ENCODE data around the gene MYPOP. TPM values are rescaled to one million over a fixed set of nuclear protein-coding genes. Genes with fewer than 3 reads are reported as not detected.

Gene MYPOP
- total and polyA plus RNA-seq, 2 of the 13 experiments (the other 11 are each of a cell fraction or from before 2014, with no cell fraction given), result 2.3 to 2.7 TPM

- peak; percentile 89; the same call in 1 of the 2 replicates for TF ChIP-seq ZNF747 (CRISPR knock-in tag; IDR thresholded peaks at IDR 0.05; ENCODE audit: borderline replicate concordance)
- TF ChIP-seq MXD4 (CRISPR knock-in tag; IDR thresholded peaks at IDR 0.05), result peak; percentile 18; the same call in 1 of the 2 replicates
- peak; percentile 49; the same call in 1 of the 2 replicates for TF ChIP-seq ZNF557 (CRISPR knock-in tag; IDR thresholded peaks at IDR 0.05)
- no peak for TF ChIP-seq ESRRA (CRISPR knock-in tag; IDR thresholded peaks at IDR 0.05; ENCODE audit: low read depth)
- TF ChIP-seq ZNF543 (CRISPR knock-in tag; IDR thresholded peaks at IDR 0.05), result no peak
- TF ChIP-seq BORCS8-MEF2B (CRISPR knock-in tag; IDR thresholded peaks at IDR 0.05), result no peak
- no peak for TF ChIP-seq STAT5B (CRISPR knock-in tag; IDR thresholded peaks at IDR 0.05)
- TF ChIP-seq PRDM10 (CRISPR knock-in tag; IDR thresholded peaks at IDR 0.05; ENCODE audit: low read depth), result peak; percentile 67; the same call in 1 of the 2 replicates
- TF ChIP-seq HMGXB3 (CRISPR knock-in tag; IDR thresholded peaks at IDR 0.05; ENCODE audit: borderline replicate concordance), result peak; percentile 69; the same call in 1 of the 2 replicates
- no peak for TF ChIP-seq ZNF160 (CRISPR knock-in tag; IDR thresholded peaks at IDR 0.05)
- TF ChIP-seq ZNF292 (CRISPR knock-in tag; IDR thresholded peaks at IDR 0.05; ENCODE audit: borderline replicate concordance, low read depth), result 0 out of 2 replicates have a peak, but pooled peaks have one; percentile 27
- 0 out of 2 replicates have a peak, but pooled peaks have one; percentile 25 for TF ChIP-seq ZSCAN22 (CRISPR knock-in tag; IDR thresholded peaks at IDR 0.05)
- TF ChIP-seq, protein P1, sequence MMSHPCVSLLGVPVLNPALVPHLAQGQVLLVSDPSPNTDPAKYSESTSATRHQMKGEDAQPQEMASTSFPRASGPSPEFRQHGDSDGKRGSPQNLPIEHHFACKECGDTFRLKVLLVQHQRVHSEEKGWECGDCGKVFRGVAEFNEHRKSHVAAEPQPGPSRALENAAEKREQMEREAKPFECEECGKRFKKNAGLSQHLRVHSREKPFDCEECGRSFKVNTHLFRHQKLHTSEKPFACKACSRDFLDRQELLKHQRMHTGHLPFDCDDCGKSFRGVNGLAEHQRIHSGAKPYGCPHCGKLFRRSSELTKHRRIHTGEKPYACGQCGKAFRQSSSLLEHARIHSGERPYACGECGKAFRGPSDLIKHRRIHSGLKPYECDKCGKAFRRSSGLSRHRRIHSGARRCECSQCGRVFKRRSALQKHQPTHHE (CRISPR knock-in tag; IDR thresholded peaks at IDR 0.05; ENCODE audit: borderline replicate concordance), result no peak
- 0 out of 2 replicates have a peak, but pooled peaks have one; percentile 59 for TF ChIP-seq ZNF441 (CRISPR knock-in tag; IDR thresholded peaks at IDR 0.05; ENCODE audit: borderline replicate concordance)
- TF ChIP-seq ZNF883 (CRISPR knock-in tag; IDR thresholded peaks at IDR 0.05; ENCODE audit: not compliant biosample characterization), result no peak
- no peak for TF ChIP-seq ZNF615 (CRISPR knock-in tag; IDR thresholded peaks at IDR 0.05; ENCODE audit: borderline replicate concordance)
- peak; percentile 62; the same call in 1 of the 2 replicates for TF ChIP-seq SPEN (CRISPR knock-in tag; IDR thresholded peaks at IDR 0.05; ENCODE audit: low read depth)
Measured at GRCh38 chr19:45862564-45863334, 39.7 kb downstream of the MYPOP start, which contains the start of gene SYMPK (continued).
